ENCODE data around the gene CENPP. TPM values are rescaled to one million over a fixed set of nuclear protein-coding genes. Genes with fewer than 3 reads are reported as not detected.

The CENPP gene
- total RNA-seq, 1 experiment from 2014 or later: 19.6 TPM

GRCh38 chr9:92360083-92360482 is 34.3 kb downstream of the CENPP start:
- DNase-seq (ENCODE audit: low spot score): no peak
- in situ Hi-C loops (cut with HindIII; ENCODE audit: low sequenced_read_pairs): no loop called here

GRCh38 chr9:92369075-92369474 is 43.3 kb downstream of the CENPP start:
- in situ Hi-C loops (cut with HindIII; ENCODE audit: low sequenced_read_pairs): no loop called here
- DNase-seq (ENCODE audit: low spot score): no peak

- in situ Hi-C loops (cut with HindIII; ENCODE audit: low sequenced_read_pairs): no loop called here
- no peak for DNase-seq (ENCODE audit: low spot score)
These were observed 47.4 kb downstream of the CENPP start for GRCh38 chr9:92373167-92373566.

DNA sequence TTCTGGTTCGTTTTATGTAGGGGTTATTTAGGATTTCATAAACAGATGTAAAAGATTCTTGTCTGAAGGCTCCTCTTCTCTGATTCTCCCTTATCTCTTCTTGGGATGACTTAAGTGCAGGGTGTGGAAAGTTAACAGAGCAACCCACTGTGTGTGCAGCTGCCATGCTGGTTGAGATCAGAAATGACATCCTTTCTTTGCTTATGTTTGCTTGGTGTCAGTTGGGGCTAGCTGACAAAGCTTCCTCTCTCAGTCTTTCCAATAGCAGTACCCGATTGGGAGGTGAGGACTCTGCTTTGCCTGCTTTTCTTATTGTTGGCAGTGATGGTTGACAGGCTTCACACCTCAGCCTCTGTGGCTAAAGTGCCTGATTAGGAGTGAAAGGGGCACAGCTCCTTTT is 52.1 kb downstream of the CENPP start:
- DNase-seq (ENCODE audit: low spot score): no peak
- in situ Hi-C loops (cut with HindIII; ENCODE audit: low sequenced_read_pairs): no loop called here

DNA sequence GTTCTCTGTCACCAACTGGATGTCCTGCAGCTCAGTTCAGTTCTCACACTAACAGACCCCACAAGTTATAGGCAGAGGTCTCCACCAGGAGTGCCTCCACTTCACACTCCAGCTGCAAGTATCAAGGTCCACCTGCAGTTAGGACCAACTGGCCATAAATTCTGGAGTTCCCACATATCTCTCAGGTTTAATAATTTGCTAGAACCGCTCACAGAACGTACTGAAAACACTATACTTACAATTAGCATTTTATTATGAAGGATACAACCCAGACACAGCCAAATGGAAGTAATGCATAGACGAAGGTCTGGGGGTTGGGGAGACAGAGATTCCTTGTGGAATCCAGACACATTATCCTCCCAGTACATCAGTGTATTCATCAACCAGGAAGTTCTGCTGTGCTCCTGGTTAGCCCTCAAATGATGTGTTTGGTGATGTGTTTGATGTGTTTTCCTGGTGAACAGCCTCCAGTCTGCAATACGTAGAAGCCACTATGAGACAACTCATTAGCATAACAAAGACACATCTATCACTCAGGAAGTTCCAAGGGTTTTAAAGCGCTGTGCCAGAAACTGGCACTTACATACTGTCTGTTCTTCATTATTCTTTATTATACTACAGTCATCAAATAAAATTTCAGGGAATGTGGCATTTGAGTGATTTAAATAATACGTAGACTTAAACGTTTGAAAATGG is 53.3 kb downstream of the CENPP start:
- DNase-seq (ENCODE audit: low spot score): no peak
- in situ Hi-C loops (cut with HindIII; ENCODE audit: low sequenced_read_pairs): no loop called here

DNA sequence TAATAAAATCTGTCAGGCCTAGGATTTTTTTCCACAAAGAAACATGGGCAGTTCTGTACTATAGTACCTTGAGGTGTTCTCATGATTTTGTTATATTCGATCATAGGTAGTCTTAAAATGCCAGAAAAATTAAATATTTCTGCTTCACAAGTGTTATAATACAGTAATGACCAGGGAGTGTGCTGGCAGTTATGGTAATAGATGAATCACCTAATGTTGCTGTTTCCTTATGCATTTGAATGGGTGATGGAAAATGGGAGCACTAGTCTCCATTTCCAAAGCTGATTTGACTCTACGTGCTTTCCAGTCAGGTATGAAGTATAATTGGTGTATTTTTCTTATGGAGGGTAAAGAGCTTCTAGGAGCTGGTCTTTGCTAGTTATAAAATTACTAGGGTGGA is 54.9 kb downstream of the CENPP start:
- in situ Hi-C loops (cut with HindIII; ENCODE audit: low sequenced_read_pairs): no loop called here
- no peak for DNase-seq (ENCODE audit: low spot score)

- in situ Hi-C loops (cut with HindIII; ENCODE audit: low sequenced_read_pairs): no loop called here
These were observed 56.0 kb downstream of the CENPP start for GRCh38 chr9:92381775-92382174.

DNA sequence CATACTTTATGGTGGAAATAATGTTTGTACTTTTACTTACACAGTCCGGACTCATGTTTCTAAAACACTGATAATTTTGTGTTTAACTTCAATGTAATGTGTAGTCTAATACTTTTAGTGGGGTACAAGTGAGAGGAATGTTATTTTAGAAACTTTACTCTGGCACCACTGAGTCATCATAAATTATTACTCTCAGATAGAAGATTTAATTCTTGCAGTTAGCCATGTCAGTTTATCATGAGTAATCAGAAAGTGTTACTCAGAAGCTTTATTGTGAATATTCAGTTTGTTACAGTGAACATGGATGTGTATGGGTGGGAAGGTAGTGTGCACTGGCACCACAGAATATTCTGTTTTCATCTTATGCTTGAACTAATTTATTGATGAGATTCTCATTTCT is 58.6 kb downstream of the CENPP start:
- in situ Hi-C loops (cut with HindIII; ENCODE audit: low sequenced_read_pairs): no loop called here
- no peak for DNase-seq (ENCODE audit: low spot score)

More at GRCh38 chr9:92381775-92382174, 56.0 kb downstream of the CENPP start:
- DNase-seq (ENCODE audit: low spot score): no peak

GRCh38 chr9:92385001-92385400 is 59.2 kb downstream of the CENPP start:
- DNase-seq (ENCODE audit: low spot score): no peak
- in situ Hi-C loops (cut with HindIII; ENCODE audit: low sequenced_read_pairs): no loop called here

GRCh38 chr9:92385477-92385876 is 59.7 kb downstream of the CENPP start:
- DNase-seq (ENCODE audit: low spot score): no peak
- in situ Hi-C loops (cut with HindIII; ENCODE audit: low sequenced_read_pairs): no loop called here

DNA sequence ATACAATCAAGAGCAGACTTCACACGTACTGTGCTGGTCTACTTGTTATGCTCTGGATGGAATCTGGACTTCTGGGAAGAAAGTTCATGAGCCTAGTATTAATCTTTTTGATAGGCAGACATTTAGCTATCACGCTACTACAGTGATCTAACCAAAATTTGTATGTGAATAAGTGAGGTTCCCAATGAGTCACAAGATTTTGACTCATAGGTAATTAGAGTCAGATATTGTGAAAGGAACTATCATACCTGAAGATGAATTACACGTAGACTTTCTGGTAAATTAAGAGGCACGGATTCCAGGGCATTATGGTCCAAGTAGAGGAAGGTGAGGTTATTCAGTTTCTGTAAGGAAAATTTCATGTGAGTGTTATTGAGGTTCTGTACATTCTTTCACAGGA is 60.2 kb downstream of the CENPP start:
- in situ Hi-C loops (cut with HindIII; ENCODE audit: low sequenced_read_pairs): no loop called here
- no peak for DNase-seq (ENCODE audit: low spot score)

DNA sequence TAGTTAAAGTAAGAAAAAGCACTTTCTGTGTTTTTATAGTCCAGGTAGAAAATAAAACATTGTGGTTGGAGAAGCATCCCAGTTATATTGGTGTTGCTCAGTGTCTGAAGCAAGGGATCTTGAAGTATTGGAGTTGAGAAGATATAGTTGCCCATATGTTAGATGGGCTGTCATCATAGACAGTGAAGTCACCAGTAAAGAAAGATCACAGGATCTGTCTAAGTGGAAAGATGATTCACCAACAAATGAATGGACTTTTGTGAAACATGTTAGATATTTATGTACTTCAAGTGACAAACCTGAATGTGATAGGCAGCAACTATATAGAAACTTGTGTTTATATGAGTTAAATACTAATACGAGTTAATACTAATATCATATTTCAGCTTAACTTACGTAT is 66.9 kb downstream of the CENPP start:
- in situ Hi-C loops (cut with HindIII; ENCODE audit: low sequenced_read_pairs): no loop called here
- no peak for DNase-seq (ENCODE audit: low spot score)

DNA sequence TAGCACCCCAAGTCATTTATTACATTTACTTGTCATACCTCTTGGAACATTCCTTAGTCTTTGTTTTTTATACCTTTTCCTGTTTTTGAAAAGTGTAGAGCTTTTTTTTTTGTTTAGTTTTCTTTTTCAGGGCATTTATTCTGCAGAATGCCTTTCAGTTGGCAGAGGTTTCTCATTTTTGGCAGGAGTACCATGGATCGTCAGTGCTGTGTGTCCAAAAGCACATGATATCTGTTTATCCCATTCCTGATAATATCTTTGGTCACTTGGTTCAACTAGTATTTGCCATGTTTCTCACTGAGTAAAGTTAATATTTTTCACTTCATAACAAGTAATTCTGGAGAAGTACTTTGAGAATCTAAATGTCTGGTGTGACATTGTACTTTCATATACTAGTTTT is 67.9 kb downstream of the CENPP start:
- in situ Hi-C loops (cut with HindIII; ENCODE audit: low sequenced_read_pairs): no loop called here
- DNase-seq (ENCODE audit: low spot score): peak; percentile 8

- in situ Hi-C loops (cut with HindIII; ENCODE audit: low sequenced_read_pairs): no loop called here
- DNase-seq (ENCODE audit: low spot score): no peak
These were observed 69.9 kb downstream of the CENPP start for GRCh38 chr9:92395617-92396016.

DNA sequence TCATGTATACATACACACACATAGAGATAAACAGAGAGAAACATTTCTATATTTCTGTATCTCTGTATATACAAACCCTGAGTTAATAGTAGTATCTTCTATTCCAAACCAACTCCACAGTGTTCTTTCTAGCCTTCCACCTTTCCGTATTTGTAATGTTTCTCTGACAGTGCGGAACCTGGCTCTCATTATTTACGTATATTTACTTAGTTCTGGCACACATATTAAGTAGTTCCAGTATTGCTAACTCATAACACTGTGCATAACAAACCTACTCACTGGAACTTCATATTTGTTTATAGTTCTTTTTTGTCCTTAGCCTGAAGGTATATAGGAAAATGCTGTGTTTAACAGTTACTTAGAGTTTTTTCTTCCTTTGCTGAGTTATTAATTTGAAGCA is 72.1 kb downstream of the CENPP start:
- in situ Hi-C loops (cut with HindIII; ENCODE audit: low sequenced_read_pairs): no loop called here
- DNase-seq (ENCODE audit: low spot score): no peak

DNA sequence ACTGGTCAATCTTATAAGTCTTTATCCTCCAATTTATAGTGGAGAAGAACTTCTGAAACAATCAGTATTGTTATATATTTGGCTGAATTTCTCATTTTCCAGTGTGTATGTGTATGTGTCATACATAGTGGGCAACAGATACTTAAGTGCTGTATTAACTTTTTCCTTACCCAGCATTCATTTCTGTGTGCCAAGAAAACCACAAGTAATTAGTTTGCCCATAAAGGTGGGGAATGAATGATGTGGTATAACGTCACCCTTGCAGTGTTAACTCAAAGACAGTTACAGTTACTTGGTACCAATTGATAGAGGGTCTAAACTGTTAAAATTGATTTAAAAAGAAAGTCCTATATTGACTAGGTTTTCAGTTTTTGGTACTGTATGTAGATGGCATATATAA is 76.6 kb downstream of the CENPP start:
- in situ Hi-C loops (cut with HindIII; ENCODE audit: low sequenced_read_pairs): no loop called here
- DNase-seq (ENCODE audit: low spot score): no peak

DNA sequence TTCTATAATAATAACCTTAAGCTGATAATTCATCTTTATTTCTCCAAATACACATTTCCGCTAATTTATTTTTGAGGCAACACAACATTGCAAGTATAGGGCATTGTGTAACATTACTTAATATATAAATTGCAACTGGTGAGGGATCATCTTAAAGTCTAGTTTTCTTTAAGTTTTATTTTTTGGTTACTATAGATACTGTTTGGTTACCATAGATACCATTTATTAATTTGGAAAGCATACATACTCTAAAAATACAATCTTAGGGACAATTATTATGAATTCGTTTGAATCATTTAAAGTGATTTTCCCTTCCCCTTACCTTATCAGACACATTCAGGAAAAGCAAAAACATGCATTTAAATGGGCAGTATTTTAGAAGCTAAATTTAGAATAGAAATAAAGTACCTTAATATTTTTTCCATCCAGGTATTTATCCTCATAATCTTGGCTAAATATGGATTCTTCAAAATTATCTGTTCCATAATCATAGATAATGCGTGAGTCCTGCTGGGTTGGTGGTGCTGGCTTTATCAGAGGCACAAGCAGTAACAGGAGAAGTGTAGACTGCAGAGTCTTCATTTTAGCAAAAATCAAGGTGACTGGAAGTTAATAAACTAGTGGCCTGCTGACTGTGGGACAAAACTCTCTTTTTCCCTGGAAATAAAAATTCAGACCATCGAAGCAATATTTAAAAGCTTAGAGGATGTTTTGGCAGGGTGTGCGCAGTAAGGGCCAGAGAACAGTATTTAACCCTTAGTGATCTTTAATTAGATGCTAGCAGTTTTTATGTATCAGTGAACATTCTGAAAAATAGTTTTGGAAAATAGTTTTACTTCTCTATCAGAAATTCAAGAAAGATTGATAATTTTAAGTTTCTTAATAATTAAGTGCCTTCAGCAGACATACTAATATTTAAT is 77.3 kb downstream of the CENPP start:
- DNase-seq (ENCODE audit: low spot score): no peak
- in situ Hi-C loops (cut with HindIII; ENCODE audit: low sequenced_read_pairs): no loop called here

DNA sequence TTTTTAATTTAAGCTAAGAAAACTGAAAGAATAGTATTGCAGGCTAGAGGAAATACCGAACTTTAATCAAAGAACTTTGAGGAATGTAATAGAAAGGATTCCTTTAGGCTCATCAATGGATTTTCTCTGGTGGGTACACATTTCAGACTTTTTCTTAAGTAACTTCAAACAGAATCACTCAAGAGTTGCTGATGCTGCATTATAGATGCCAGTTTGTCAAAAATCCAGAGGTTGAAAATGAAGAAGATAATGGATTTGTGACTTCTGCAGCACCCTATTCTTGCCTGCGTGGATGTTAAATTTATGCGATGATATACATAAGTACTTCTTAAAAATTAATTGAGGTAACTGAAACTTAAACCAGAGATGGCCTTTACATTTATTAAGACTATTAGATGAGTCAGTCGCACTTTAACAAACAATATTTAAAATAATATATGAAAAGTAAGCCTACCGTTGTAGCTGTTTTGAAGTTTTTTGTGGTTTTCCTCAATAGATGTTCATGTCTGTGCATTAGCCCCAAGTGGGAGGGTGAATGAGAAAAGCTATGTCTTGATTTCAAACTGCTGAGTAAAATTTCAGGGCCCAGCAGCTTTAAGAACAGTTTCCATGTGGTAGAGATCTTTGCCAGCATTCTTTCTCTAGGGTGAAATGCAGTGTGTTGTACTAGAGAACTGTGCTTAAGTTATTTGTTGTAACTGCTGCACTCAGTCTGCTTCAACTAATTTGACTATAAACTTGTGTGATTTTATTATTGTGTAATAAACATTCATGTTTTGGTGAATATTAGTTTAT is 78.5 kb downstream of the CENPP start, which contains the start of gene OGN:
Gene OGN, minus strand, starts transcription at position 537 of the 795 bp plus-strand sequence. CDS start 1,171 bp downstream, outside the sequence.
- in situ Hi-C loops (cut with HindIII; ENCODE audit: low sequenced_read_pairs): no loop called here
- no peak for DNase-seq (ENCODE audit: low spot score)

GRCh38 chr9:92405818-92406217 is 80.1 kb downstream of the CENPP start:
- DNase-seq (ENCODE audit: low spot score): no peak
- in situ Hi-C loops (cut with HindIII; ENCODE audit: low sequenced_read_pairs): no loop called here

DNA sequence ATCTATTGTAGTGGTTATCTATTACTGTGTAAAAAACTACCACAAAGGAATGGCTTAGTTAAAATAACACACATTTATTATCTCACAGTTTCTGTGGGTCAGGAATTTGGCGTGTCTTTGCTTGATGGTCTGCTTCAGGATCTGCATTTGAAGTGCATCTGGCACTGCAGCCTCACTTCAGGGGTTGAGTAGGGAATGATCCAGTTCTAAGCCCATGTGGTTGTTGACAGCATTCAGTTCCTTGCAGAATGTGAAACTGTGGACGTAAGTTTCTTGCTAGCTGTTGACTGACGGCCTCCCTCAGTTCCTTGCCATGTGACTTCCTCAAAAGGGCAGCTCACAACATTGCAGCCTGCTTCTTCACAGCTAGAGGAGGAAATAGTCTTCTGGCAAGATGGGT is 80.7 kb downstream of the CENPP start:
- DNase-seq (ENCODE audit: low spot score): no peak
- in situ Hi-C loops (cut with HindIII; ENCODE audit: low sequenced_read_pairs): no loop called here
